OCI-LY1 (cell line): ENCODE results near the gene CREG2.

Source experiments
- H2AFZ ChIP-seq: fragments of 200-600 bp; sonication (generic), shearing (Covaris generic); 2 replicates; pipeline ENCODE4 v1.6.0; 2014; ENCODE audit warnings: antibody characterized with exemption, mild to moderate bottlenecking, low read length
- H3F3A ChIP-seq: fragments of 200-600 bp; sonication (generic), shearing (Covaris generic); 2 replicates; pipeline ENCODE4 v1.6.0; 2014; ENCODE audit warnings: mild to moderate bottlenecking, antibody characterized with exemption, low read length, moderate library complexity; ENCODE audit not compliant: insufficient read depth
- H3K27ac ChIP-seq: fragments of 200-600 bp; sonication (generic); 2 replicates; pipeline ENCODE4 v1.5.1; 2014; ENCODE audit warnings: low read length, mixed run types, mild to moderate bottlenecking, low read depth; ENCODE audit not compliant: poor library complexity, severe bottlenecking
- H3K27me3 ChIP-seq: fragments of 200-600 bp; sonication (generic); 2 replicates; pipeline ENCODE4 v1.6.0; 2014; ENCODE audit warnings: antibody characterized with exemption, mild to moderate bottlenecking, low read length, moderate library complexity; ENCODE audit not compliant: insufficient read depth
- H3K36me3 ChIP-seq: fragments of 200-600 bp; sonication (generic); 2 replicates; pipeline ENCODE4 v1.6.1; 2014; ENCODE audit warnings: mild to moderate bottlenecking, antibody characterized with exemption, low read length, moderate library complexity, mixed read lengths; ENCODE audit not compliant: insufficient read depth
- H3K4me1 ChIP-seq: fragments of 200-600 bp; sonication (generic); 2 replicates; pipeline ENCODE4 v1.5.1; 2014; ENCODE audit warnings: mild to moderate bottlenecking, low read length, moderate library complexity; ENCODE audit not compliant: insufficient read depth, severe bottlenecking
- H3K4me2 ChIP-seq: fragments of 200-600 bp; sonication (generic), shearing (Covaris generic); 2 replicates; pipeline ENCODE4 v1.6.1; 2014; ENCODE audit warnings: low read length
- H3K4me3 ChIP-seq: fragments of 200-600 bp; sonication (generic); 2 replicates; pipeline ENCODE4 v1.5.1; 2014; ENCODE audit warnings: low read length, low read depth, mild to moderate bottlenecking, mixed read lengths; ENCODE audit not compliant: poor library complexity, severe bottlenecking
- H3K79me2 ChIP-seq: fragments of 200-600 bp; shearing (Covaris generic); 2 replicates; pipeline ENCODE4 v1.6.1; 2016; ENCODE audit warnings: mixed run types, low read length, mixed read lengths; ENCODE audit not compliant: insufficient read depth
- H3K9ac ChIP-seq: fragments of 200-600 bp; sonication (generic), shearing (Covaris generic); 2 replicates; pipeline ENCODE4 v1.6.1; 2014; ENCODE audit warnings: mild to moderate bottlenecking, low read length, mixed read lengths
- H3K9me2 ChIP-seq: fragments of 200-600 bp; sonication (generic), shearing (Covaris generic); 2 replicates; pipeline ENCODE4 v1.6.1; 2014; ENCODE audit warnings: low read depth, mild to moderate bottlenecking, low read length, mixed read lengths
- H3K9me3 ChIP-seq: fragments of 200-600 bp; shearing (Covaris generic); 2 replicates; pipeline ENCODE4 v1.6.1; 2014; ENCODE audit warnings: low read length, mixed read lengths
- H4K20me1 ChIP-seq: fragments of 200-600 bp; sonication (generic), shearing (Covaris generic); 2 replicates; pipeline ENCODE4 v1.6.0; 2016; ENCODE audit warnings: mild to moderate bottlenecking, low read length; ENCODE audit not compliant: insufficient read depth
- EZH2 ChIP-seq: fragments of 200-600 bp; sonication (generic), shearing (Covaris generic); IDR thresholded peaks from 2 replicates; pipeline ENCODE4 v1.8.0; 2017; ENCODE audit warnings: borderline replicate concordance, mixed run types, mild to moderate bottlenecking, antibody characterized with exemption, low read length, moderate library complexity, mixed read lengths
- TF ChIP-seq, protein P1 (sequence below): fragments of 200-600 bp; sonication (generic), shearing (Covaris generic); IDR thresholded peaks from 2 replicates; pipeline ENCODE4 v1.5.1; 2017; ENCODE audit warnings: mild to moderate bottlenecking, antibody characterized with exemption, low read length, moderate library complexity, mixed read lengths

Gene CREG2

DNA sequence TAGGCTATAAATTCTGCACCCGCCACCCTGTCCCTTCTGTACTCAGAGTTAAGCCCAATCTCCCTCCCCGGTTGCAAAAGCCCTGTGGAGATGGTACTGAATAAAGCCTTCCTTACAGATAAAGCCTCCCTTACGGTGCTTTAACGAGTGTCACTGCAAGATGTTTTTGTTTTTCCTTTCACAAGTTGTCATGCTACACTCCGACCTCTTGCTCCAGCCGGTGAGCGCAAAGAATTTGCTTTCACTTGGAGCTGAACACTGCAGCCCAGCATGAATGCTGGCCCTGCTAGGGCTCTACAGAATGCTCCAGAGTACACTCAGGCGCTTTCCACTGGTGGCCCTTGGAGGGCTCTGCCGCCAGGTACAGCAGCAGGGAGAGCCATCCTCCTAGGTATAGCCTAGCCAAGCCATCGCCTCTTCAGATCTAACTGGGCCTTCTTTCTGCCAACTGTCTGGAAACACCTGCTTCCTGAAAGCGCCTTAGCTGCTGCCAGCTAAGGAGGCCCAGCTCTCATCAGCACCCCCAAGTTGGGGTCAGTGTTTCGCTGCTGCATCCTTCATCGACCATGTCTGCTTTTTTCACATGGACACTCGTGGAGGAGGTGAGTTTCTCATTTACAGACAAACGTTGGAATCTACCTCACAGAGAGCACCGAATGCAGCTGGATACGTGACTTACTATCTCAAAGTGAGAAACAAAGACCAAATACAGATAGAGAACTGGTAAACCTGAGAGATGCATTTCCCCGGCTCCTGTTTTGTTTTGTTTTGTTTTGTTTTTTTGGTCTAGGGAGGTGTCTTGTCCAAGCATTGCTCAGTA is 13.4 kb upstream of the CREG2 start:
- no peak overlapping the region for H3K9ac ChIP-seq
- H3K79me2 ChIP-seq: no peaks in the 10 kb centered on the region
- no peaks in the 10 kb centered on the region for H3K9me3 ChIP-seq
- no peak overlapping the region for H3K4me3 ChIP-seq
- no peaks in the 10 kb centered on the region for H3K4me1 ChIP-seq
- no peaks in the 10 kb centered on the region for H3K36me3 ChIP-seq
- H4K20me1 ChIP-seq: no peaks in the 10 kb centered on the region
- H3K9me2 ChIP-seq: no peaks in the 10 kb centered on the region
- no peak overlapping the region for H3K27ac ChIP-seq
- H3K27me3 ChIP-seq: no peaks in the 10 kb centered on the region
- TF ChIP-seq, protein P1, sequence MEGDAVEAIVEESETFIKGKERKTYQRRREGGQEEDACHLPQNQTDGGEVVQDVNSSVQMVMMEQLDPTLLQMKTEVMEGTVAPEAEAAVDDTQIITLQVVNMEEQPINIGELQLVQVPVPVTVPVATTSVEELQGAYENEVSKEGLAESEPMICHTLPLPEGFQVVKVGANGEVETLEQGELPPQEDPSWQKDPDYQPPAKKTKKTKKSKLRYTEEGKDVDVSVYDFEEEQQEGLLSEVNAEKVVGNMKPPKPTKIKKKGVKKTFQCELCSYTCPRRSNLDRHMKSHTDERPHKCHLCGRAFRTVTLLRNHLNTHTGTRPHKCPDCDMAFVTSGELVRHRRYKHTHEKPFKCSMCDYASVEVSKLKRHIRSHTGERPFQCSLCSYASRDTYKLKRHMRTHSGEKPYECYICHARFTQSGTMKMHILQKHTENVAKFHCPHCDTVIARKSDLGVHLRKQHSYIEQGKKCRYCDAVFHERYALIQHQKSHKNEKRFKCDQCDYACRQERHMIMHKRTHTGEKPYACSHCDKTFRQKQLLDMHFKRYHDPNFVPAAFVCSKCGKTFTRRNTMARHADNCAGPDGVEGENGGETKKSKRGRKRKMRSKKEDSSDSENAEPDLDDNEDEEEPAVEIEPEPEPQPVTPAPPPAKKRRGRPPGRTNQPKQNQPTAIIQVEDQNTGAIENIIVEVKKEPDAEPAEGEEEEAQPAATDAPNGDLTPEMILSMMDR: no peak
- TF ChIP-seq EZH2: no peak
- no peak overlapping the region for H2AFZ ChIP-seq
- H3K4me2 ChIP-seq: no peak overlapping the region
- H3F3A ChIP-seq: no peaks in the 10 kb centered on the region

DNA sequence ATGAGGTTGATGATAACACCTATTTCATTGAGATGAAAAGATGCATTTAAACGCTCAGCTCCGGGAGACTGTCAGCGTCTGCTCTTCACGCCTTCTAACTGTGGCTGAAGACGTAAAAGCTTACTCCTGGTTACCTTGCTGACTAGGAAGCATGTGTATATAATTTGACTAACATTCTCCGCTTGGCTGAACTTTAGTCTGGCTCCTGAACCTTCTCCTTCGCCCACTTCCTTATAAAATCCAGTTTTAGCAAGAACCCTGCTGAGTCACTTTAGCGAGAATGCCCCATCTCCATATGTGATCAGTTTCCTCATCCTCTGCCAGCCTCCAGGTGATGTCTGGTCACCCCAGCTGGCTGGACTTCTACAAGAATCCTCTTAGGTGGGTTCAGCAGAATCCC is 12.7 kb upstream of the CREG2 start:
- TF ChIP-seq, protein P1: no peak
- TF ChIP-seq EZH2: no peak
- H3K9ac ChIP-seq: no peak overlapping the region

DNA sequence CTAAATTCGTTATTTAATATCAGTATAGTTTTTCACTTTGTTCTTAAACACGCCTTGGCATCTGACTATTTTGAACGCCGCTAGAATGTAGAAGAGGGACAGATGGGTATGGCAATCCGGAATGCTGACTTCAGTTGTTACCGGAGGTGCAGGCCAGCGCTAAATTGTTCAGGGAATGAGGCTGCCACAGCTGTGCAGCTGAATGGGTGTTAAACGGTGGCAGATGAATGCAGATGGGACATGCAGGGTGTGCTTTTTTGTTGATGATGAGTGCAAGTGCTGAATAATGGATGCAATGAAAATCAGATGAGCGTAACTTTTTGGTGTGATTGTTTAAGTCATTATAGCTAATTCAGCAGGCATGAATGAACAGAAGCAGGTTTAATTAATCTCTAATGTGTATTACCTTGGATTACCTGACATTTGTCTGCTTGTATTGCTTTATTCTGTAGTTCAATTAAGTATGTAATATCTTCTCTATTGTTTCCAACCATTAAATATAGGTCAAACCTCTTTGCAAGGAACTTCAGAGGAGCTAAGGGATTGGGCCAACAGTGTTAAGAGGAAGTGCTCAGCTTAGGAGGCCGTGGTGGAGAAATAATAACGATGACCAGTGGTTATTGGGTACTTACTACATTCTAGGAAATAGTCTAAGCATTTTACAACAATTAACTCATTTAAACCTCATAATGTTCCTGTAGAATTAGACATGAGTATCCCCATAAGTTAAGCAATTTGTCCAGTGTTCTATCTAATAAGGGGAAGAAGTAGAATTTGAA is 11.9 kb upstream of the CREG2 start:
- Histone ChIP-seq H4K20me1 (no peaks in the 10 kb centered on the region), H2AFZ (no peak overlapping the region), H3K27ac (no peak overlapping the region), H3K27me3 (no peaks in the 10 kb centered on the region), H3K9ac (no peak overlapping the region), H3K4me1 (no peaks in the 10 kb centered on the region), H3K4me3 (no peak overlapping the region), H3K4me2 (no peak overlapping the region), H3K79me2 (no peaks in the 10 kb centered on the region), H3K9me3 (no peaks in the 10 kb centered on the region), H3K36me3 (no peaks in the 10 kb centered on the region), H3K9me2 (no peaks in the 10 kb centered on the region), H3F3A (no peaks in the 10 kb centered on the region)
- TF ChIP-seq EZH2: no peak
- TF ChIP-seq, protein P1: no peak

More for the DNA sequence above, 12.7 kb upstream of the CREG2 start:
- no peak overlapping the region for H2AFZ ChIP-seq
- no peaks in the 10 kb centered on the region for H3F3A ChIP-seq
- H3K9me2 ChIP-seq: no peaks in the 10 kb centered on the region
- H4K20me1 ChIP-seq: no peaks in the 10 kb centered on the region
- no peaks in the 10 kb centered on the region for H3K79me2 ChIP-seq
- H3K36me3 ChIP-seq: no peaks in the 10 kb centered on the region
- H3K9me3 ChIP-seq: no peaks in the 10 kb centered on the region
- no peak overlapping the region for H3K4me2 ChIP-seq
- no peaks in the 10 kb centered on the region for H3K4me1 ChIP-seq
- H3K27ac ChIP-seq: no peak overlapping the region
- H3K4me3 ChIP-seq: no peak overlapping the region
- no peaks in the 10 kb centered on the region for H3K27me3 ChIP-seq
